GM10266 (cell line): ENCODE data around the gene ACOXL.
A peak's percentile ranks its signal among the peaks of the same experiment; 100 is the strongest.

Experiments
- DNase-seq: peaks from one replicate; pipeline ENCODE4 v3.0.0; 2012; ENCODE audit errors: extremely low spot score
- CTCF ChIP-seq: IDR thresholded peaks from 2 replicates; pipeline ENCODE4 v1.5.1; 2012; ENCODE audit warnings: mild to moderate bottlenecking, low read depth; ENCODE audit not compliant: control insufficient read depth, insufficient read depth; ENCODE audit errors: missing control alignments

Gene ACOXL

GRCh38 chr2:111045771-111046444 lies 313.5 kb downstream of the ACOXL start:
- no peak for DNase-seq
- TF ChIP-seq CTCF: no peak

GRCh38 chr2:111046670-111047069 lies 314.3 kb downstream of the ACOXL start:
- TF ChIP-seq CTCF: no peak
- DNase-seq: no peak

GRCh38 chr2:111048856-111049768 lies 316.7 kb downstream of the ACOXL start:
- TF ChIP-seq CTCF: no peak
- no peak for DNase-seq

- peak; percentile 47 for DNase-seq
- TF ChIP-seq CTCF: no peak
Measured at GRCh38 chr2:111049792-111050640, 317.6 kb downstream of the ACOXL start.

GRCh38 chr2:111050701-111051376 lies 318.5 kb downstream of the ACOXL start:
- TF ChIP-seq CTCF: peak; percentile 20
- DNase-seq: no peak

- TF ChIP-seq CTCF: no peak
- peak; percentile 0 for DNase-seq
Measured at GRCh38 chr2:111052621-111053020, 320.2 kb downstream of the ACOXL start.
